Omental fat pad (tissue), 4 donors: ENCODE results near the gene GLTPD2. TPM values are rescaled to one million over a fixed set of nuclear protein-coding genes. Genes with fewer than 3 reads are reported as not detected.

ENCODE experiments used
- ATAC-seq: fragments of 150-250 bp; one replicate; pipeline ENCODE4 v1.9.1; 2016; ENCODE audit warnings: mild to moderate bottlenecking, moderate library complexity; ENCODE audit not compliant: low FRiP score
- DNase-seq: peaks from one replicate; pipeline ENCODE4 v3.0.0-alpha.2; 2019; ENCODE audit warnings: low spot score
- total RNA-seq, 4 donors: library from RNA; depleted of rRNA; stranded (reverse); fragments of >200 nt; gene quantifications; one replicate each; pipeline ENCODE4 v1.1.0, GENCODE V29; 2016
- TF ChIP-seq, protein P1 (sequence below), 3 donors: fragments of 450-650 bp; IDR thresholded peaks; one replicate each; pipeline ENCODE4 v1.5.1; 2016 to 2017; ENCODE audit warnings: antibody characterized with exemption in 3 of 3, mild to moderate bottlenecking in 3 of 3, moderate library complexity in 2 of 3

GLTPD2 gene
- total RNA-seq, 4 donors from 2014 or later: not detected

DNA sequence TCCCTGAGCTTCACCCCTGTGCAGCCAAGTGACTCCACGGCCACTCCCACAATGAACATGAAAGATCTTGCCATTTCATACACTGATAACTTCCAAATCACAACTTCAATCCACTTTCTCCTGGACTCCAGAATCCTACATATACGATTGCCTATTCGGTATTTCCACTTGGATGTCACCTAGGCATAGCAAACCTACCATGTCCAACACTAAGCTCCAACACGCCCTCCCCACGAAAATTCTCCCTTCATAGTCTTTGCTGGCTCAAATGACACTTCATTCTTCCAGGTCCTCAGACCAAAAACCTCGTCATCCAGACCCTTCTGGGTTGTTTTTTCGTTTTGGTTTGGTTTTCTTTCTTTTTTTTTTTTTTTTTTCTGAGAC, 1.9 kb downstream of the GLTPD2 start:
- ATAC-seq (no peak), DNase-seq (no peak)
- TF ChIP-seq, protein P1, sequence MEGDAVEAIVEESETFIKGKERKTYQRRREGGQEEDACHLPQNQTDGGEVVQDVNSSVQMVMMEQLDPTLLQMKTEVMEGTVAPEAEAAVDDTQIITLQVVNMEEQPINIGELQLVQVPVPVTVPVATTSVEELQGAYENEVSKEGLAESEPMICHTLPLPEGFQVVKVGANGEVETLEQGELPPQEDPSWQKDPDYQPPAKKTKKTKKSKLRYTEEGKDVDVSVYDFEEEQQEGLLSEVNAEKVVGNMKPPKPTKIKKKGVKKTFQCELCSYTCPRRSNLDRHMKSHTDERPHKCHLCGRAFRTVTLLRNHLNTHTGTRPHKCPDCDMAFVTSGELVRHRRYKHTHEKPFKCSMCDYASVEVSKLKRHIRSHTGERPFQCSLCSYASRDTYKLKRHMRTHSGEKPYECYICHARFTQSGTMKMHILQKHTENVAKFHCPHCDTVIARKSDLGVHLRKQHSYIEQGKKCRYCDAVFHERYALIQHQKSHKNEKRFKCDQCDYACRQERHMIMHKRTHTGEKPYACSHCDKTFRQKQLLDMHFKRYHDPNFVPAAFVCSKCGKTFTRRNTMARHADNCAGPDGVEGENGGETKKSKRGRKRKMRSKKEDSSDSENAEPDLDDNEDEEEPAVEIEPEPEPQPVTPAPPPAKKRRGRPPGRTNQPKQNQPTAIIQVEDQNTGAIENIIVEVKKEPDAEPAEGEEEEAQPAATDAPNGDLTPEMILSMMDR (IDR thresholded peaks at IDR 0.05): no peak

DNA sequence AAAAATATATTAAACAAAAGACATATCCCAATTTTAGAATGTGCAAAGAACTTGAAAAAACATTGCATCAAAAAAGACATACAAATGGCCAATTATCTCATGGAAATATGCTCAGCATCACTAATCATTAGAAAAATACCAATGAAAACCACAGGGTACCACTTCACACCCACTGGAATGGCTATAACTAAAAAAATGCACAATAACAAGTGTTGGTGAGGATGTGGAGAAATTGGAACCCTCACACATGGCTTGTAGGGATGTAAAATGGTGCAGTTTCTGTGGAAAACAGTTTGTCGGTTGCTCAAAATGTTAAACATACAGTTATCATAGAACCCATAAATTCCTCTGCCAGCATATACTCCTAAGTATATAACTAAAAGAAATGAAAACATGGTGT, 6.4 kb downstream of the GLTPD2 start:
- ATAC-seq (no peak), DNase-seq (no peak)
- TF ChIP-seq, protein P1 (IDR thresholded peaks at IDR 0.05): no peak

DNA sequence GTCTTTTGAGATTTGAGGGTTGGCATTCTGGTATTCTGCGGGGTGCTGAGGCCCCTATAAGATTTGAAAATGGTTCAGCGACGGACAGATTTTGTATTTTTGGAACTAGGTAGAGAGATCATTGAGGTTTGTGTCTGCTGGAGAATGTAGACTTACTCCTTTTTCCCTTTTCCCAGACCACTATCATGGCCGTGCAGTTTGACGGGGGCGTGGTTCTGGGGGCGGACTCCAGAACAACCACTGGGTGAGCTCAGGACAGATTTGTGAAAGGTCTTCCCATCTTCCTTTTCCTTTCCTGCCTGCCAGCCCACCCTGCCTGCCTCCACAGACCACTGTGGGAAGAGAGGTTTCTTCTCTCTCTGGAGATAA, 7.8 kb downstream of the GLTPD2 start:
- DNase-seq (no peak), ATAC-seq (no peak)
- TF ChIP-seq, protein P1 (IDR thresholded peaks at IDR 0.05): no peak

DNA sequence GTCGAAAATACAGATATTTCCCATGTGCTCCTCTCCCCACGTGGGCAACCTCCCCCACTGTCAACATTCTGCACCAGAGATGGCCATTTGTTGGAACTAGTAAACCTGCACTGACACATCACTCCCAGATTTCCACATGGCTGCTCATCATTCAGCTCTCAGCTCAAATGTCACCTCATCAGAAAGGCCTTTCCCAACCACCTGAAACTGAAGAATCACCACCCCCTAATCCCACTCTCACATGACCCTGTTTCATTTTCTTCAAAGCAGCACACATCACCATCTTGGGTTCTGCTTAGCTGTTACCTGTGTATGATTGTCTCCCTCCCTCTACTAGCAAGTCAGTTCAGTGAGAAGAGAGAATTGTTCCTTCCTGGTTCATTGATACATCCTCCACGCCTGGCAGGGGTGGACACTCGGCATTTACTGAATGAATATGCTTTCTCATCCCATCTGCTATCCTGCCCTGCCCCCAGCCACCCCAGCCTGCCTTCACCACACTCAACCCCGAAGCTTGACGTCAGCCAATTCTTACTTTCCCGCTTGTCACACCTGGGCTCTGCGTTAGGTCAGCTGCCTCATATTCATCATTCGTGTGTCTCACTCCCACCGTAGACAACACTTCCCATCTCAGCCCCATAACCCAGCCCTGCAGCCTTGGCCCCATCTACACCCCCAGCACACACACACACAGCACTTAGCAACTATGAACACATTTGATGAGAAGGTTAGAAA, 11.9 kb downstream of the GLTPD2 start:
- TF ChIP-seq, protein P1 (IDR thresholded peaks at IDR 0.05): no peak
- DNase-seq (no peak), ATAC-seq (no peak)

DNA sequence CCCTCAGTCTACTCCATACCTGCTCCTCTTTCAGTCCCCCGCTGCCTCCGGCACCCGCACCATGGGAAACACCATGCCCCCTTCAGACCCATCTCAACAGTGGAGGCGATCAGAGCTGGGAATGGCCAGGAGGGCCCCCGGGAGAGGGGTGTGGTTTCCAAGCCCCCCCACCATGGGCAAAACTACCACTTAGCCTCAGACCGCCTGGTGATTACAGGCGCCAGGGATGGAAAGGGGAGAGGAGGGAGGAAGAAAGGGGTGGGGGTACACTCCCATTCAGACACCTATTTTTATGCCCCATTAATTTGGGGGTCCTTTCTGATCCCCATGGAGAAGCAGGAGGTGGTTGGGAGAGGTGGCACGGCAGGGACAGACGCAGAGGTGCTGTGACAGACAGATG, 13.5 kb downstream of the GLTPD2 start, which contains the start of gene C17orf114:
TSS of gene C17orf114 (minus strand) at position 101 of the 400 bp plus-strand sequence.
- TF ChIP-seq, protein P1 (IDR thresholded peaks at IDR 0.05): no peak
- DNase-seq (no peak), ATAC-seq (no peak)

DNA sequence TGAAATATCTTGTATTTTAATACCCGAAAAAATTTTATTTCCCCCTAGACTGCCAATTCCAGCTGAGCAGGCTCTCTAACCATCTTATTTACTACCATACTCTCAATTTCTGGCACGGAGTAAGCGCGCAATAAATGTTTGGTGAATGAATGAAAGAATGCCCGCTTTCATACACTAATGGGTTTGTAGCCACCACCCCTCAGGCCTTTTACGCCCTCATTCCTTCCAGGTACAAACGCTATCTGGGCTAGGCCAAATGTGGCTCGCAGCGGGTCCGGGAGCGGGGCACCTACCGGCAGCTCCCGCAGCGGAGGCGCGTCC, 17.7 kb downstream of the GLTPD2 start:
- ATAC-seq: peak; percentile 15
- TF ChIP-seq, protein P1 (IDR thresholded peaks at IDR 0.05): no peak
- DNase-seq: no peak
